Thyroid gland (tissue), 4 donors: Measurements from ENCODE around the gene ITPKB.

ENCODE experiments used
- CTCF ChIP-seq, 6 experiments: fragments of 200-600 bp in 3 of 6; fragments of 450-650 bp in 3 of 6; sonication (generic) in 3 of 6; IDR thresholded peaks; one replicate each; pipeline ENCODE4 v1.5.1; 2016 to 2019; ENCODE audit warnings: antibody characterized with exemption in 6 of 6, mild to moderate bottlenecking in 2 of 6, inconsistent platforms in 1 of 6, moderate library complexity in 1 of 6
- POLR2A ChIP-seq, 2 donors: fragments of 450-650 bp; IDR thresholded peaks; one replicate each; pipeline ENCODE4 v1.6.1; 2017; ENCODE audit warnings: antibody characterized with exemption in 2 of 2, mild to moderate bottlenecking in 2 of 2, moderate library complexity in 1 of 2

- TF ChIP-seq CTCF (IDR thresholded peaks at IDR 0.05) (no peak), POLR2A (IDR thresholded peaks at IDR 0.05) (peak in 1 of 2 donors; percentile 5)
Observed at GRCh38 chr1:226674892-226675714, 64.0 kb downstream of the ITPKB start.
